Astrocyte of the spinal cord (primary cell): ENCODE results near the gene DPYSL4.

Experiments used
- DNase-seq: peaks from one replicate; pipeline ENCODE4 v3.0.0; 2011; ENCODE audit warnings: low read depth, low spot score
- H3K4me3 ChIP-seq: 2 replicates; pipeline ENCODE4 v1.5.1; 2011; ENCODE audit warnings: low read depth, mild to moderate bottlenecking, low read length, moderate library complexity
- CTCF ChIP-seq: IDR thresholded peaks from 2 replicates; pipeline ENCODE4 v1.5.1; 2012; ENCODE audit warnings: low read depth, mild to moderate bottlenecking, low read length, inconsistent platforms
- in situ Hi-C: cut with HindIII; loops from 2 replicates; pipeline ENCODE4 v1.10.0; 2017; ENCODE audit warnings: low sequenced_read_pairs

The DPYSL4 gene

GRCh38 chr10:132208462-132209050 lies 21.8 kb downstream of the DPYSL4 start:
- in situ Hi-C loops, result no loop called here
- DNase-seq, result no peak
- no peak for TF ChIP-seq CTCF
- H3K4me3 ChIP-seq, result no peak overlapping the region

GRCh38 chr10:132209130-132209529 lies 22.4 kb downstream of the DPYSL4 start:
- no peak for TF ChIP-seq CTCF
- no peak overlapping the region for H3K4me3 ChIP-seq
- DNase-seq, result no peak
- in situ Hi-C loops, result no loop called here

- TF ChIP-seq CTCF, result no peak
- DNase-seq, result no peak
- in situ Hi-C loops, result no loop called here
- H3K4me3 ChIP-seq, result no peak overlapping the region
These were observed 23.3 kb downstream of the DPYSL4 start for GRCh38 chr10:132209978-132210530.

- H3K4me3 ChIP-seq, result no peak overlapping the region
- no peak for TF ChIP-seq CTCF
These were observed 24.0 kb downstream of the DPYSL4 start for GRCh38 chr10:132210766-132211165.

GRCh38 chr10:132211246-132211645 lies 24.5 kb downstream of the DPYSL4 start:
- TF ChIP-seq CTCF, result no peak
- in situ Hi-C loops, result no loop called here
- H3K4me3 ChIP-seq, result no peak overlapping the region
- DNase-seq, result no peak

More at GRCh38 chr10:132210766-132211165, 24.0 kb downstream of the DPYSL4 start:
- in situ Hi-C loops, result no loop called here
- no peak for DNase-seq

GRCh38 chr10:132212816-132213215 lies 26.1 kb downstream of the DPYSL4 start:
- no peak overlapping the region for H3K4me3 ChIP-seq
- in situ Hi-C loops, result no loop called here
- DNase-seq, result no peak
- no peak for TF ChIP-seq CTCF
